H1 (cell line): ENCODE results near the gene GNB1L. TPM values are rescaled to one million over a fixed set of nuclear protein-coding genes. Genes with fewer than 3 reads are reported as not detected.

Experiments
- CTCF ChIA-PET: fragments of 300-600 bp; sonication (Branson Sonifier 250); formaldehyde crosslinking; loops from one replicate; lab custom pipeline; 2021; ENCODE audit not compliant: partially characterized antibody; lab: Charles Lee
- POLR2A ChIA-PET: fragments of 300-600 bp; sonication (Branson Sonifier 250); formaldehyde crosslinking; loops from one replicate; lab custom pipeline; 2021; ENCODE audit warnings: inconsistent platforms; ENCODE audit not compliant: partially characterized antibody; lab: Charles Lee
- DNase-seq, 2 experiments: peaks; one replicate each; pipeline versions ENCODE4 v3.0.0 to v3.0.0-alpha.2; 2010 to 2022; ENCODE audit warnings: low spot score in 2 of 2, low read depth in 1 of 2, mixed read lengths in 1 of 2
- FAIRE-seq: peaks from 2 replicates; lab custom pipeline; 2011; peaks lifted over from hg19 to GRCh38; lab: Jason Lieb, UNC
- H2AFZ ChIP-seq: 2 replicates; pipeline ENCODE4 v1.8.1; 2012; ENCODE audit warnings: low read length, inconsistent platforms
- H2AK5ac ChIP-seq: 2 replicates; pipeline ENCODE4 v1.6.1; 2013; ENCODE audit warnings: low read depth, low read length
- H2BK120ac ChIP-seq: replicated peaks from 2 replicates; pipeline ENCODE3; 2013; ENCODE audit warnings: low read depth, low read length, inconsistent platforms
- H2BK12ac ChIP-seq: 2 replicates; pipeline ENCODE4 v1.6.1; 2013; ENCODE audit warnings: low read depth, low read length
- H2BK15ac ChIP-seq: 2 replicates; pipeline ENCODE4 v1.6.1; 2013; ENCODE audit warnings: low read length
- H2BK20ac ChIP-seq: 2 replicates; pipeline ENCODE4 v1.6.1; 2013; ENCODE audit warnings: low read length
- H2BK5ac ChIP-seq: 2 replicates; pipeline ENCODE4 v1.6.1; 2013; ENCODE audit warnings: low read depth, low read length
- H3K14ac ChIP-seq: 2 replicates; pipeline ENCODE4 v1.6.1; 2013; ENCODE audit warnings: inconsistent platforms; ENCODE audit not compliant: insufficient read length
- H3K18ac ChIP-seq: 2 replicates; pipeline ENCODE4 v1.6.1; 2013; ENCODE audit warnings: low read length; ENCODE audit errors: extremely low read depth
- H3K23ac ChIP-seq: 2 replicates; pipeline ENCODE4 v1.6.1; 2013; ENCODE audit warnings: inconsistent platforms; ENCODE audit not compliant: insufficient read length
- H3K23me2 ChIP-seq: 2 replicates; pipeline ENCODE4 v1.6.1; 2013; ENCODE audit warnings: low read depth, low read length
- H3K27ac ChIP-seq: 2 replicates; pipeline ENCODE4 v1.6.1; 2011; ENCODE audit warnings: low read depth, low read length, inconsistent platforms
- H3K27me3 ChIP-seq, 4 experiments: replicated peaks in 1 of 4; 1 replicate in 1 of 4; 2 replicates in 3 of 4; pipeline versions ENCODE4 v1.6.1 to v1.8.1; 2011 to 2013; ENCODE audit warnings: low read length in 3 of 4, mild to moderate bottlenecking in 3 of 4, inconsistent platforms in 2 of 4, mixed read lengths in 2 of 4, moderate library complexity in 1 of 4; ENCODE audit not compliant: control insufficient read depth in 3 of 4, insufficient read depth in 3 of 4; ENCODE audit errors: extremely low read depth in 1 of 4
- H3K36me3 ChIP-seq, 4 experiments: 2 replicates each; pipeline versions ENCODE4 v1.6.1 to v1.8.1; 2011 to 2013; ENCODE audit warnings: mild to moderate bottlenecking in 4 of 4, low read length in 3 of 4, moderate library complexity in 2 of 4, control low read depth in 1 of 4, inconsistent platforms in 1 of 4; ENCODE audit not compliant: insufficient read depth in 4 of 4, control insufficient read depth in 2 of 4
- H3K4ac ChIP-seq: replicated peaks from 2 replicates; pipeline ENCODE3; 2013; ENCODE audit warnings: low read length, low read depth, mixed read lengths, inconsistent platforms; ENCODE audit not compliant: insufficient read length
- H3K4me1 ChIP-seq, 4 experiments: replicated peaks in 1 of 4; 1 replicate in 1 of 4; 2 replicates in 3 of 4; pipeline versions ENCODE4 v1.6.1 to v1.8.1; 2011 to 2013; ENCODE audit warnings: low read length in 3 of 4, inconsistent platforms in 2 of 4, mixed read lengths in 1 of 4; ENCODE audit not compliant: insufficient read depth in 4 of 4, control insufficient read depth in 3 of 4
- H3K4me2 ChIP-seq, 2 experiments: 2 replicates each; pipeline versions ENCODE4 v1.6.1 to v1.8.1; 2011 to 2013; ENCODE audit warnings: low read depth in 2 of 2, low read length in 2 of 2, control low read depth in 1 of 2, inconsistent platforms in 1 of 2, mild to moderate bottlenecking in 1 of 2; ENCODE audit not compliant: insufficient read depth in 1 of 2
- H3K4me3 ChIP-seq, 4 experiments: fragments of 200-600, 300-600 bp in 1 of 4; sonication (generic), shearing (Covaris generic), sonication (Bioruptor Twin) in 1 of 4; 2 replicates each; pipeline versions ENCODE4 v1.5.1 to v1.8.1; 2011 to 2016; ENCODE audit warnings: low read length in 4 of 4, low read depth in 3 of 4, control low read depth in 2 of 4, inconsistent platforms in 2 of 4, mild to moderate bottlenecking in 2 of 4, mixed read lengths in 1 of 4, moderate library complexity in 1 of 4; ENCODE audit not compliant: insufficient read depth in 2 of 4; ENCODE audit errors: extremely low read depth in 1 of 4
- H3K56ac ChIP-seq: replicated peaks from 2 replicates; pipeline ENCODE3; 2013; ENCODE audit warnings: low read depth, mild to moderate bottlenecking, mixed read lengths, low read length, inconsistent platforms; ENCODE audit not compliant: insufficient read length
- H3K79me1 ChIP-seq: 2 replicates; pipeline ENCODE4 v1.6.1; 2013; ENCODE audit warnings: low read depth, low read length, control low read depth
- H3K79me2 ChIP-seq, 2 experiments: 2 replicates each; pipeline versions ENCODE4 v1.6.1 to v1.8.1; 2012 to 2013; ENCODE audit warnings: low read length in 2 of 2, mild to moderate bottlenecking in 2 of 2, inconsistent platforms in 1 of 2; ENCODE audit not compliant: insufficient read depth in 2 of 2, control insufficient read depth in 1 of 2
- H3K9ac ChIP-seq, 4 experiments: replicated peaks in 1 of 4; 1 replicate in 1 of 4; 2 replicates in 3 of 4; pipeline versions ENCODE4 v1.6.1 to v1.8.1; 2011 to 2013; ENCODE audit warnings: low read depth in 3 of 4, low read length in 3 of 4, control low read depth in 2 of 4, mild to moderate bottlenecking in 2 of 4, moderate library complexity in 2 of 4, inconsistent platforms in 1 of 4; ENCODE audit errors: extremely low read depth in 1 of 4
- H3K9me3 ChIP-seq, 2 experiments: 2 replicates each; pipeline versions ENCODE4 v1.6.1 to v1.8.1; 2012 to 2013; ENCODE audit warnings: mild to moderate bottlenecking in 2 of 2, moderate library complexity in 2 of 2, control low read depth in 1 of 2, inconsistent platforms in 1 of 2, low read depth in 1 of 2, low read length in 1 of 2, mixed read lengths in 1 of 2; ENCODE audit not compliant: insufficient read depth in 2 of 2
- H4K20me1 ChIP-seq, 2 experiments: replicated peaks in 1 of 2; 2 replicates each; pipeline versions ENCODE3 to v1.8.1; 2011 to 2013; ENCODE audit warnings: inconsistent platforms in 2 of 2, low read length in 2 of 2, mild to moderate bottlenecking in 1 of 2; ENCODE audit not compliant: insufficient read depth in 2 of 2, control insufficient read depth in 1 of 2
- H4K5ac ChIP-seq: 2 replicates; pipeline ENCODE4 v1.6.1; 2013; ENCODE audit warnings: low read length, low read depth, mixed read lengths, inconsistent platforms; ENCODE audit not compliant: insufficient read length
- H4K8ac ChIP-seq: 2 replicates; pipeline ENCODE4 v1.8.0; 2013; ENCODE audit warnings: mild to moderate bottlenecking, moderate library complexity, low read length, inconsistent platforms; ENCODE audit not compliant: insufficient read depth; ENCODE audit errors: extremely low read depth
- H4K91ac ChIP-seq: replicated peaks from 2 replicates; pipeline ENCODE3; 2013; ENCODE audit warnings: low read length, mixed read lengths, inconsistent platforms; ENCODE audit not compliant: insufficient read length
- ASH2L ChIP-seq: fragments of 200-600, 300-600 bp; sonication (generic); IDR thresholded peaks from one replicate; pipeline ENCODE4 v1.7.1; 2017; ENCODE audit warnings: low read length
- ATF2 ChIP-seq: IDR thresholded peaks from 2 replicates; pipeline ENCODE4 v1.6.1; 2012; ENCODE audit warnings: low read length, inconsistent platforms
- KDM1A ChIP-seq: fragments of 200-600, 300-600 bp; sonication (generic); IDR thresholded peaks from 2 replicates; pipeline ENCODE4 v1.7.1; 2016; ENCODE audit warnings: mild to moderate bottlenecking, low read length, borderline replicate concordance
- SIRT6 ChIP-seq: IDR thresholded peaks from one replicate; pipeline ENCODE4 v1.7.1; 2012; ENCODE audit warnings: low read length, inconsistent platforms
- SUZ12 ChIP-seq: fragments of 200-600 bp; sonication (generic); IDR thresholded peaks from 2 replicates; pipeline ENCODE4 v1.6.1; 2012; ENCODE audit warnings: mild to moderate bottlenecking, inconsistent platforms, low read length, moderate library complexity, mixed read lengths
- TBP ChIP-seq: IDR thresholded peaks from 2 replicates; pipeline ENCODE4 v1.6.1; 2011; ENCODE audit warnings: low read depth, low read length, improper control_type of control experiment
- ZNF274 ChIP-seq: IDR thresholded peaks from 2 replicates; pipeline ENCODE4 v1.7.0; 2012; ENCODE audit warnings: low read length, borderline replicate concordance; ENCODE audit errors: extremely low read depth
- WGBS, 2 experiments: shearing (Covaris generic) in 1 of 2; methylation state at CpG; one replicate each; pipeline versions ENCODE4 v1.1.6 to v1.1.7; 2013 to 2015; ENCODE audit warnings: low lambda C conversion rate in 2 of 2, mixed read lengths in 2 of 2, inconsistent platforms in 1 of 2, low coverage in 1 of 2, missing lambda C conversion rate in 1 of 2; ENCODE audit not compliant: insufficient replicate concordance in 2 of 2, insufficient coverage in 1 of 2, insufficient read length in 1 of 2; ENCODE audit errors: extremely low coverage in 1 of 2, missing lambda C conversion rate in 1 of 2; 5-methylcytosine and 5-hydroxymethylcytosine counted together
- polyA plus RNA-seq, 7 experiments: library from polyadenylated mRNA; depleted of rRNA in 3 of 7; stranded (reverse) in 5 of 7; unstranded in 2 of 7; fragments of >200 nt in 5 of 7; fragments of 200-250 nt in 2 of 7; gene quantifications; 1 replicate in 5 of 7; 2 replicates in 1 of 7; 4 replicates in 1 of 7; pipeline versions ENCODE4 v1.2.1 to v1.2.3, GENCODE V29; 2011 to 2013; ENCODE audit warnings: missing spikeins in 2 of 7, mixed read lengths in 2 of 7
- total RNA-seq: library from RNA; stranded (reverse); fragmentation: NEBNext Ultra II Directional; extraction: Animal tissue kit (Norgen Biotek cat#: 25700); gene quantifications from 2 replicates; pipeline ENCODE4 v1.2.1, GENCODE V29; 2021
- TF ChIP-seq, protein P1 (sequence below): IDR thresholded peaks from 2 replicates; pipeline ENCODE4 v1.6.1; 2011; ENCODE audit warnings: low read length, improper control_type of control experiment

Gene GNB1L
- total and polyA plus RNA-seq, 2 of the 8 experiments (the other 6 are each of a cell fraction or from before 2014, with no cell fraction given): 14.0 to 15.6 TPM

DNA sequence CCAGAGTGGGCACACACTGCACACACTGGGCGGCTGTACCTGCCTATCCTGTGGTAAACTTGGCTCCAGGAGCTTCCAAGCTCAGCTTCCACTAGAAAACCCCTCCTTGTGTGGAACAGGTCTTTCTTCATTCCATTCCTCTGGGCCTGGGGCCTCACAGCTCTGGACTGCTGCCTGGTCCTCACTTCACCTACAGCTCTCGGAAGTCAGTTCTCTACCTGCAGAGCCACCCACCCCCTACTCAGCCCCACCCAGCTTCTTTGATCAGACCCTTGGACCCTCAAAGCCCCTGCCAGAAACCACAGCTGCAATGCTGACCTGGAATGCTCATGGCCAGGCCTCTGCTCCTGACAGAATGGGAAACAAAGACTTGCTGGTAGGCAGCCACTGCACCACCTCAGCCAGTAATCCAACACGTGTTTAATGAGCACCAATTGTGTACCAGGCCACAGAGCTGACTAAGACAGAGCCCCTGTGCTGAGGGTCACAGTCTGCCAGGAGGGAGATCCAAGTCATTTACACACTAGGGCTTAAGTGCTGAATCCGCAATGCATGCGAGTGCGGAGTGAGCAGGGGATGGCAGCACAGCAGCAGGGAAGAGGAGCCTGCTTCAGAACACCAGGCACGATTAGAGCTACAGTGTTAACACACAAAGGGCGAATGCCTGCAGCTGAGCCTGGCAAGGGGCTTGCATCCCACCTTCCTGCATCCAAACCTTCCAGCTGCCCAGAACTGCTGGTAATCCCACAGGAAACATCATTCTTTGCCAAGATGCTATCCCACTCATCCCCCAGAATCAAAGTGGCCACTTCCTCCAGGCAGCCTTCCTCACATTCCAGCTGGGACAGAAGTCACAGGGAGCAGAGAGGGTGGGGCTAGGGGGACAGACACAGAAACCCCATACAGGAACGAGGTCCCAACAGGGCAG, 4.6 kb downstream of the GNB1L start:
- H3K9me3 ChIP-seq: no peaks in the 10 kb centered on the region
- H3K23me2 ChIP-seq: peaks cover 9% of the 10 kb centered on the region; the same call in 1 of the 2 replicates
- H3K56ac ChIP-seq: no peak overlapping the region
- H2BK20ac ChIP-seq: no peak overlapping the region
- peaks cover 0 to 18% (median 8%) of the 10 kb centered on the region in 4 experiments; a peak in 5 of 7 replicates for H3K4me1 ChIP-seq
- H3K4ac ChIP-seq: peak overlapping the region; percentile 44
- no peak overlapping the region for H3K4me2 ChIP-seq
- no peak overlapping the region for H2AK5ac ChIP-seq
- no peak overlapping the region for H3K9ac ChIP-seq
- peak overlapping the region; percentile 12; the same call in 1 of the 2 replicates for H2BK5ac ChIP-seq
- H2BK12ac ChIP-seq: 0 out of 2 replicates have a peak overlapping the region, but pooled peaks have one; percentile 75
- peaks cover 13 to 58% of the 10 kb centered on the region in 2 experiments for H4K20me1 ChIP-seq
- no peak overlapping the region for H3K23ac ChIP-seq
- no peak overlapping the region for H2AFZ ChIP-seq
- H2BK15ac ChIP-seq: no peak overlapping the region
- H4K91ac ChIP-seq: no peak overlapping the region
- H3K4me3 ChIP-seq: no peak overlapping the region
- H4K5ac ChIP-seq: no peak overlapping the region
- no peak overlapping the region for H3K14ac ChIP-seq
- no peak overlapping the region for H3K18ac ChIP-seq
- POLR2A ChIA-PET: interaction anchor here (0.7 to 2.1 kb wide), 5 partner anchors 8 to 42 kb away, joined by 3 to 7 read pairs (median 4); no protein-coding TSS in a partner anchor
- H4K8ac ChIP-seq: no peak overlapping the region
- no peak for DNase-seq
- no peak for FAIRE-seq
- peaks cover 0 to 23% of the 10 kb centered on the region in 2 experiments; a peak in 3 of 4 replicates for H3K79me2 ChIP-seq
- no peak overlapping the region for H3K27ac ChIP-seq
- 83% methylated on average over 8 of the region's 9 CpGs; no CpG with 5 or more reads in 1 of the 2 experiments for WGBS, 2 experiments
- H3K36me3 ChIP-seq: peaks cover 2 to 16% (median 14%) of the 10 kb centered on the region in 4 experiments; a peak in 6 of 8 replicates
- H3K79me1 ChIP-seq: peaks cover 19% of the 10 kb centered on the region
- H3K27me3 ChIP-seq: no peaks in the 10 kb centered on the region
- CTCF ChIA-PET: interaction anchor here (1.0 to 1.9 kb wide), 7 partner anchors 9 to 135 kb away, joined by 3 to 8 read pairs (median 4); no protein-coding TSS in a partner anchor
- H2BK120ac ChIP-seq: no peak overlapping the region
- TF ChIP-seq, protein P1, sequence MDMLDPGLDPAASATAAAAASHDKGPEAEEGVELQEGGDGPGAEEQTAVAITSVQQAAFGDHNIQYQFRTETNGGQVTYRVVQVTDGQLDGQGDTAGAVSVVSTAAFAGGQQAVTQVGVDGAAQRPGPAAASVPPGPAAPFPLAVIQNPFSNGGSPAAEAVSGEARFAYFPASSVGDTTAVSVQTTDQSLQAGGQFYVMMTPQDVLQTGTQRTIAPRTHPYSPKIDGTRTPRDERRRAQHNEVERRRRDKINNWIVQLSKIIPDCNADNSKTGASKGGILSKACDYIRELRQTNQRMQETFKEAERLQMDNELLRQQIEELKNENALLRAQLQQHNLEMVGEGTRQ: no peak
- TF ChIP-seq KDM1A: no peak
- no peak for TF ChIP-seq SUZ12
- no peak for TF ChIP-seq SIRT6
- TF ChIP-seq ZNF274: no peak
- no peak for TF ChIP-seq ASH2L
- TF ChIP-seq ATF2: no peak
- no peak for TF ChIP-seq TBP
